Activated CD4-positive, CD25-positive, alpha-beta regulatory T cell (primary cell): ENCODE data around the gene VIM.
"Not testable (repeated sequence)": the region's sequence is repeated elsewhere in the genome, so short reads cannot be mapped to it uniquely, and the experiment has no call there.

Experiments
- DNase-seq, 4 experiments: peaks; one replicate each; lab custom pipeline; 2025; lab: John Stamatoyannopoulos, UW

The VIM gene

DNA sequence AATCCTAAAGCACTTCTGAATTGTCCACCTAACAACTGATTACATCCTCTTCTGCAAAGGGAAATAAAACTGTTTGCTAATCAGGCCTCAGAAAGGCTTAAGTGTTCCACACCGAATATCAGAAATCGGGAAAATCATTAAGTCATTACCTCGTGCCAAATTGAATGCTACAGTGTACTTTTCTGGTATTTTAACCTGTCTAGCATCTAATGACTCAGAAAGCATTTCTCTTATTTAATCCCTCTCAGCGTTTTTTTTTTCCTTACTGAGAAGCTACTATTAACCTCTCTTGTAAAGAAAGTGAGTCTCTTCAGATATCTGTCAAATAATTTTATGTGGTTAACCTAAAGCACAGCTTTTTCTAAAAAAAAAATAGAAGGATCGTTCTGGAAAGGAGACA, 28.6 kb downstream of the VIM start:
- no peak for DNase-seq

DNA sequence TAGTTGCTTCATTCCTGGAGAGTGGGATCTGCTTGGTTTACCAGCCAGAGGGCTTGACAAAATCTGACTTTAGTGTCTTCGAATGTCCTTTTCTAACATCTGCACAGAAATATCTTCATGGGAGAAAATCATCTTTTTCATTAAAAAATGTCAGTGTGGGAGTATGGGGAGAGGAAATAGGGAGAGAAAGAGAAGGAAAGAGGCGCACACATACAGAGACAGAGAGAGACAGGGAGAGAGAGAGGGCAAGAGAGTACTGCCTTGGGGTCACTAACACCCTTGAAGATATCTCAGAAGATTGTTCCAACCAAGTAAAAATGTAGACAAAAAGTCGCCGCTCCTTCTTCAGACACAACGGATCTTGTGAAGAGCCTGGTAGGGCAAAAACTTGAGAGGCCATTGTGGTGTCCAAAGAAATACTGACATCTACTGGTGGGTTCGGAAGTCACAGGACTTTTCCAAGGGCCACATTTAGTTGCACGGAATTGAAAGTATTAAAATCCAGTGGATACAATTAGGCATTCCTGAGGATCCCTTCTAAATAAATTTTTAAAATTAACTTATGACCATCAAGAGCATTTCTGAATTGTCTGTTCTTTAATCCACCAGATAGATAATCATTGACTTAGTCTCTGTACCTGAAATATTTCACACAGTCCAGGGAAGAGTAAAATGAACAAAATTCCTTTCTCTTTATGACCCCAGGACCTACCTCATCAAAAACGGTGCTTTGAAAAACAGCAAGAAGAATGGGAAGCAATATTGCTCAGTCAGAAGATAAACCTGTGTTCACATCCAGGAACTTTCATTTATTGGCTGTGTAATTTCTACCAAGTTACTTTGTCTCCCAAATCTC, 29.7 kb downstream of the VIM start:
- peak in 3 of 4 experiments; percentile 2 to 22 (median 18) for DNase-seq

DNA sequence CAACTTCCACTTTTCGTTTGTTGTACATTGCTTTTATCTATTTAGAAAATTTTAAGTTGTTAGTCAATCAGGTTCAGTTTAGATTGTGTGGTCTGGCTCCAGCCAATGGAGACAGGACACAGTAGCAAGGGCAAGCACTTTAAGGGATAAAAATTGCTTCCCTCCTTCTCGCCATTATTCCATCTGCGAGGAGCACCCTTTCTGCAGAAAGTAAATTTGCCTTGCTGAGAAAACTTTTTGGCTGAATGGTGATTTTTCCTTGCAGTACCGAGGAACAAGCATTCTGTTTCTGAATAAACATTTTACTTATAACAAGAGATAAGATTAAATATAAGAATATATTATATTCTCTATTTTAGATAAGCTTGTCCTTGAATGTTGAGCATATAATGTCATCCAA, 34.5 kb downstream of the VIM start:
- no peak for DNase-seq

DNA sequence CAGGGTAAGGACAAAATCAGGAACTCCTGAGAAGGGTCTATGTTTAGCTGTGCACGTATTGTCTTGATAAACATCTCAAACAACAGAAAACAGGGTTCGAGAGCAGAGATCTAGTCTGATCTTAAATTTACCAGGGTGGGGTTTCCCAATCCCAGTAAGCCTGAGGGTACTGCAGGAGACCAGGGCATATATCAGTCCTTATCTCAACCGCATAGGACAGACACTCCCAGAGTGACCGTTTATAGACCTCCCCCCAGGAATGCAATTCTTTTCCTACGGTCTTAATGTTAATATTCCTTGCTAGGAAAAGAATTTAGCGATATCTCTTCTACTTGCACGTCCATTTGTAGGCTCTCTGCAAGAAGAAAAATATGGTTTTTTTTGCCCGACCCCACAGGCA, 35.5 kb downstream of the VIM start:
- DNase-seq, result no peak

DNA sequence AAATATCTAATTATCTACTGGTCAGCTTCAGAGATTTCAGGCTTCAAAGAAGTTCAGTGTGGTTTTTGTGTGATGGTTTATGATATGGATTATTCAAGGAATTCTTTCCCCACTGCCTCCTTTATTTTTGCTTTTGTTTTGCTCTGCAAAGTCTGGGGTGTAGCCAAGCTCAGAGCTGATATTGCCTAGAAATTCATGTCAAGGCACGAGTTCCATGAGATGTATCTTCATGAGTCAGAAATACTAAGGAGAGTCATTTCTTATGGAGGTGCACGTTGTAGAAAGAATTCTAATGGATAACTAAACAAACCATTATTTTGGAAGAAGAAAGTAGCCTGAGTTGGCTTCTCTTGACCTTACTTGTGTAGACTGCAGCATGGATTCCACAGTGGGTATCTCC, 37.4 kb downstream of the VIM start:
- no peak for DNase-seq

DNA sequence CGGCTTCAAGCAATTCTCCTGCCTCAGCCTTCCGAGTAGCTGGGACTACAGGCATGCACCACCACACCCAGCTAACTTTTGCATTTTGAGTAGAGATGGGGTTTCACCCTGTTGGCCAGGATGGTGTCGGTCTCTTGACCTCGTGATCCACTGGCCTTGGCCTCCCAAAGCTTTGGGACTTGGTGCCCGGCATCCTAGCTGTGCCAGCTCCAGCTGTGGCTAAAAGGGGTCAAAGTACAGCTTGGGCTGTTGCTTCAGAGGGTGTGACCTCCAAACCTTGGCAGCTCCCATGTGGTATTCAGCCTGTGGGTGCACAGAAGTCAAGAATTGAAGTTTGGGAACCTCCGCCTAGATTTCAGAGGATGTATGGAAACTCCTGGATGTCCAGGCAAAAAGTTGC, 38.5 kb downstream of the VIM start:
- DNase-seq, result not testable (repeated sequence)

DNA sequence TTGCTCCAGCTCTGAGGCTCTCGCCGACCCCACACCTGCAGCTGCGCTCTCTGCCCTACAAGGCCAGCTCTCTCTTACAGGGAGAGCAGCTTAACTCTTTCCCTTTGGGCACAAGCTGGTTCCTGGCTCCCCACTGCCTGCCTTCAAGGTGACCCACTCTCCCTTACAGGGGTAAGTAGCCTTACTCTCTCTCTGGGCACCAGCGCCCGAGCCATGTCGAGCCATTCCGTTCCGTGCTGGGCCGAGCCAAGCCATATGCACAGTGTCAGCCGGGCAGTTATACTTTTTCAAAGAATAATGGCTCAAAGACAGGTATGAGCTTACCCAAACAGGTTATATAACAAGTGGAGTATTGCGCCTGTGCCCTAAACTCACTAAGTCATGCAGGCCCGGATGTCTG, 44.6 kb downstream of the VIM start:
- DNase-seq, result no peak

DNA sequence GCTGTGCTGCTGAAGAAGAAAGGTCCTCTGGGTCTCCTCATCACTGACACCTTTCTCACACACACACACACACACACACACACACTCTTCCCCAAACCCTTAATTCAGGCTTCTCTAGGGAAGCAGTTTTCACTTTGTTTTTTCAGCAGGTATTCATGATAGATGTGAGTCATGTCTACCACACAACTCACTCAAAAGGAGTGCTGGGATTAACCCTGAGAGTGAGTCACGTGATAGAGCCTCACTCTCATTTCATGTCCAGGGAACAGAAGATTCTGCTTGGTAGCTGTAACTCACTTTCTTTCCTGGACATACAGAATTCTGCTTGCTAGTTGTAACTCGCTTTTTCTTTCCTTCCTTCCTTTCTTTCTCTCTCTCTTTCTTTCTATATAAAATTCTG, 45.4 kb downstream of the VIM start:
- no peak for DNase-seq

DNA sequence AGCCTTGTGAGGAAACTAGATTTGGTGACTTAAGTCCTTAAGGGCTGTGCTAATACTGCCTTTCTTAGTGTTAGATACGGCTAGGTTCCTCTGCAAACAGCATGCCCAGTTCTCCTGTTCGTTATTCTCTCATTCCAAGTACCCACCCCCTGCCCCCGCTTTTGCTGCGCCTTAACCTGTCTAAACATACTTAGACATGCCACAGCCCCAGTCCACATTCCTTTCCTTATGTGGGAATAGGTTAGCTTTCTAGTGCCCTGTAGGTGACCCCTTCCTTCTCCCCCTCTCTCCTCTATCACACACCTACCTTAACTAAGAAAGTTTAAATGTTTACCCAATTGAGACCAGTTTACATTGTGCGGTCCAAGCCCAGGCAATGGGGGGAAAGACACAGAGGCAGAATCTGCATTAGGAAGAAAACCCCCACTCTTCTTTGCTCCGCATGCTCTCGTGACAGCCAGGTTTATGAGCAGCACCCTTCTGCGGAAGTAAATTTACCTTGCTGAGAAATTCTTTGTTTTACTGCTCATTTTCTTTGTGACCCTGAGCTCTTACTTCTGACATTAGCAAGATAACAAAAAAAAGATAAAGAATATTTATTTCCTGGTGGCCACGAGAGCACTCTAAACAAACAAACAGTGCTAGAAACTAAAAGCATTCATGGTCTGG, 48.8 kb downstream of the VIM start:
- no peak for DNase-seq

DNA sequence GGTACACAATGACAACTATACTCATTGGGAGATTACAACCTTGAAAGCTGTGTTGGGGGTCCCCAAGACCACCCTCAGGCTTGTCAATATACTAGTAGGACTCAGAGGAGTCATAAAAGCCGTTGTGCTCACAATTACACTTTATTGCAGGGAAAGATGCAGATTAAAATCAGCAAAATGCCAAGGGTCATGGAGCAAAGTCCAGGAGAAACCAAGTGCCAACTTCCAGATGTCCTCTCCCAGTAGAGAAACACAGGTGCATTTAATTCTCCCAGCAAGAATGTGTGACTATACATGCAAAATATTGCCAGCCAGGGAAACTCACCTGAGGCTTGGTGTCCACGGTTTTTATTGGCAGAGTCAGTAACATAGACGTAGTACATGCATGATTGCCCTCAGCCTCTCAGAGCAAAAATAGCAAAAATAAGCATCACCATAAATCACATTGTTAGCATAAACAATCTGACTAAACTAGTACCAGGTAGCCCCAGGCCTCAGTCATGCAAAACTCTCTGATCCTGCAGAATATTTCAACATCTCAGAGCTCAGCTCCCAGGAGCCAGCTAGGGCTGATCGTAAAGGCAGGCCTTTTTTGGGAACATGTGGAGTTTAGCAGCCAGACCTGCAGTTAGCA, 50.7 kb downstream of the VIM start:
- DNase-seq, result no peak

DNA sequence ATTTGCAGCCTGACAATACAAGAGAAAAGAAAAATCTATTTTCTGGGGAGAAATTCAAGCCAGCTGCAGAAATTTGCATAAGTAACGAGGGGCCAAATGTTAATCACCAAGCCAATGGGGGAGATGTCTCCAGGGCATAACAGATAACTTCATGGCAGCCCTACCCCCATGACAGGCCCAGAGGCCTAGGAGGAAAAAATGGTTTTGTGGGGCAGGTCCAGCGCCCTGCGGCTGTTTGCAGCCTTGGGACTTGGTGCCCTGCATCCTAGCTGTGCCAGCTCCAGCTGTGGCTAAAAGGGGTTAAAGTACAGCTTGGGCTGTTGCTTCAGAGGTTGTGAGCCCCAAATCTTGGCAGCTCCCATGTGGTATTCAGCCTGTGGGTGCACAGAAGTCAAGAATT, 54.3 kb downstream of the VIM start:
- DNase-seq, result no peak

DNA sequence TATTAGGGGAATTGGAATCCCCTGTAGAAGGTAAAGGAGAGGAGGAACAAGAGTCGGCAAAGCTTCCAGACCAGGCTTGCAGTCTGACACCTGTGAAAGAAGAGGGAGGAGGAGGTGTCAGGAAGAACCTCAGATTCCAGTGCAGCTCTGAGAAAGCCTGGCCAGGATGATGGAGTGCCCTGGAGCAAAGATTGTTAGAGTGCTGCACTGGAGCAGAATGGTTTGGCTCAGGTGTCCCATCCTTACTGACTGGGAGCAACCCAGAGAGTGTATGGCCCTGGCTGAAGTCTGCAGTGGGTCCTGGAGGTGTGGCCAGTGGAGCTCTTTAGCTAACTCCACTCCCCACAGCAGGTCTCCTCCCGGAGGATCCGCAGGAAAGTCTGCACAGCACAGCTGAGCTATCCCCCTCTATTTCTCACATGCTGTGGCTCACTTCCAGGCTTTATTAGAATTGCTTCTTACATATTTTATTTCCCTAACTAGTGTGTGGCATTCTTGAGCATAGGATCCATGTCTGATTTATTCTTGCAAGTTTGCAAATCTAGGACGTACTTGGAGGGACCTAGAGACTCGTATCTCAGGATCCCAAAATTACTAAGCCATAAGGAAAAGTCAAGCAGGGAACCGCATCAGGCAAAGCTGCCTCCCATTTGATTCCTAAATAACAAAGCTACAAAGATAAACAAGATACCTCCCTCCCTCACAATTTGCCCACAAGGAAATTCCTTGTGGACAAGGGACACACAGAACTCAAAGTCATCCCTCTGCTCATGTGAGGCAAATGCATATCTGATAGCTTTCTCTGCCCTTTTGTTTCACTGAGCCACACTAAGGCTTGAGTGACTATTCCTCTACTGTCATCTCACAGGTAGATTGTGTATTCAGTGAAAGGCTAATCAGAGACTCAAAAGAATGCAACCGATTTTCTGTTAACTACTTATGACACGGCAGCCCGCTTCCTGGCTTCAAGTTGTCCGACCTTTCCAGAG, 58.8 kb downstream of the VIM start:
- no peak for DNase-seq
